GM23248 (cell line): ENCODE results near the gene NEK10. TPM values are rescaled to one million over a fixed set of nuclear protein-coding genes. Genes with fewer than 3 reads are reported as not detected.

ENCODE experiments used
- DNase-seq: peaks from one replicate; pipeline ENCODE4 v3.0.0-alpha.2; 2015
- H2AFZ ChIP-seq: fragments of 200-600 bp; sonication (generic); 2 replicates; pipeline ENCODE4 v1.6.1; 2016; ENCODE audit warnings: antibody characterized with exemption
- H3F3A ChIP-seq: fragments of 200-600 bp; sonication (generic); 2 replicates; pipeline ENCODE4 v1.6.1; 2016; ENCODE audit warnings: mild to moderate bottlenecking, antibody characterized with exemption, mixed run types; ENCODE audit not compliant: insufficient read depth
- H3K27ac ChIP-seq: fragments of 200-600 bp; sonication (generic); 2 replicates; pipeline ENCODE4 v1.5.1; 2016; ENCODE audit warnings: mild to moderate bottlenecking
- H3K27me3 ChIP-seq: fragments of 200-600 bp; sonication (generic); replicated peaks from 2 replicates; pipeline ENCODE4 v1.6.1; 2016; ENCODE audit warnings: mild to moderate bottlenecking; ENCODE audit not compliant: insufficient read depth
- H3K36me3 ChIP-seq: fragments of 200-600 bp; sonication (generic); 2 replicates; pipeline ENCODE4 v1.6.1; 2016; ENCODE audit warnings: low read depth, mild to moderate bottlenecking
- H3K4me1 ChIP-seq: fragments of 200-600 bp; sonication (generic); 2 replicates; pipeline ENCODE4 v1.6.1; 2016; ENCODE audit warnings: mild to moderate bottlenecking; ENCODE audit not compliant: insufficient read depth
- H3K4me2 ChIP-seq: fragments of 200-600 bp; sonication (generic); one replicate; pipeline ENCODE4 v1.6.1; 2016; ENCODE audit warnings: mild to moderate bottlenecking; ENCODE audit not compliant: unreplicated experiment
- H3K4me3 ChIP-seq: fragments of 200-600 bp; sonication (generic); 2 replicates; pipeline ENCODE4 v1.5.1; 2016; ENCODE audit warnings: mild to moderate bottlenecking
- H3K79me2 ChIP-seq: fragments of 200-600 bp; sonication (generic); 2 replicates; pipeline ENCODE4 v1.6.1; 2016; ENCODE audit warnings: mild to moderate bottlenecking; ENCODE audit not compliant: insufficient read depth
- H3K9ac ChIP-seq: fragments of 200-600 bp; sonication (generic); 2 replicates; pipeline ENCODE4 v1.6.1; 2016; ENCODE audit warnings: mild to moderate bottlenecking
- H3K9me2 ChIP-seq: fragments of 200-600 bp; sonication (generic); 2 replicates; pipeline ENCODE4 v1.6.1; 2016; ENCODE audit warnings: mixed run types, mild to moderate bottlenecking, moderate library complexity; ENCODE audit not compliant: insufficient read depth
- H3K9me3 ChIP-seq: fragments of 200-600 bp; sonication (generic); one replicate; pipeline ENCODE4 v1.6.1; 2017; ENCODE audit warnings: low read depth
- H4K20me1 ChIP-seq: fragments of 200-600 bp; sonication (generic); 2 replicates; pipeline ENCODE4 v1.6.0; 2016; ENCODE audit not compliant: insufficient read depth
- EZH2 ChIP-seq: fragments of 200-600 bp; sonication (generic); IDR thresholded peaks from 2 replicates; pipeline ENCODE4 v1.6.1; 2018; ENCODE audit warnings: antibody characterized with exemption, mild to moderate bottlenecking; ENCODE audit not compliant: insufficient read depth, poor library complexity, severe bottlenecking
- EZH2phosphoT487 ChIP-seq: fragments of 200-600 bp; sonication (generic); IDR thresholded peaks from 2 replicates; pipeline ENCODE4 v1.6.1; 2018; ENCODE audit warnings: antibody characterized with exemption, moderate library complexity, mild to moderate bottlenecking, low read depth; ENCODE audit not compliant: insufficient read depth
- WGBS, 2 experiments: methylation state at CpG; one replicate each; pipeline ENCODE4 v1.1.6; 2015 to 2017; ENCODE audit warnings: low lambda C conversion rate in 2 of 2, low coverage in 1 of 2; ENCODE audit errors: missing lambda C conversion rate in 2 of 2; 5-methylcytosine and 5-hydroxymethylcytosine counted together
- in situ Hi-C: fragments of 300-500 bp; cut with MboI; formaldehyde crosslinking; loops from 2 replicates; pipeline ENCODE4 v1.15.0; 2020
- polyA plus RNA-seq: library from polyadenylated mRNA; unstranded; fragments of >200 nt; fragmentation: Nextera tagmentation; extraction: Ambion mirVana; gene quantifications from 2 replicates; pipeline ENCODE4 v1.2.1, GENCODE V29; 2016
- total RNA-seq: library from RNA; depleted of rRNA; stranded (reverse); fragments of >200 nt; shearing (Covaris generic); gene quantifications from 2 replicates; pipeline ENCODE4 v1.2.3, GENCODE V29; 2014

The NEK10 gene
- total and polyA plus RNA-seq, 2 experiments from 2014 or later = 3.2 to 7.6 TPM

DNA sequence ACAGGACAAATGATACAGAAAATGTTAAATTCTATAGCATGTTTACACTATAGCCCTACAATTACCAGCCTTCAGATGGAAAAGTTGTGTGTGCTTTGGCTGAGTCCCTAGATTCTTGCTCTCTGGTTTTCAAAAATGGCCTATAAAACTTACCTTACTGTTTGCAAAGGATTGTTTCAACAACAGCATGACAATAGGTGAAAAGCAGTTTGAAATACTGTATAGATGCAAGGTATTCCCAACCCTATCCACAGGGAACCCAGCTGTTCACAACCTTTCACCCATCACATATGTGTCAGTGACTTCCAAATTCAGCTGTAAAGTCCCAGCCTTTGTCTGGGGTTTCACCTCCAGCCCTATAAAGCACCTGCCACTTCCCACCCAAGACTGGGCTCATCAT, 97.3 kb downstream of the NEK10 start:
- Histone ChIP-seq H3K4me1 (no peaks in the 10 kb centered on the region), H3K79me2 (no peaks in the 10 kb centered on the region), H3K9ac (no peak overlapping the region), H2AFZ (no peak overlapping the region), H4K20me1 (no peaks in the 10 kb centered on the region), H3K4me2 (no peak overlapping the region), H3F3A (no peaks in the 10 kb centered on the region), H3K9me3 (no peaks in the 10 kb centered on the region), H3K9me2 (no peaks in the 10 kb centered on the region), H3K36me3 (peaks cover 19% of the 10 kb centered on the region), H3K27me3 (no peaks in the 10 kb centered on the region), H3K27ac (no peak overlapping the region), H3K4me3 (no peak overlapping the region)
- TF ChIP-seq EZH2 (no peak), EZH2phosphoT487 (no peak)
- no peak for DNase-seq
- in situ Hi-C loops = no loop called here

DNA sequence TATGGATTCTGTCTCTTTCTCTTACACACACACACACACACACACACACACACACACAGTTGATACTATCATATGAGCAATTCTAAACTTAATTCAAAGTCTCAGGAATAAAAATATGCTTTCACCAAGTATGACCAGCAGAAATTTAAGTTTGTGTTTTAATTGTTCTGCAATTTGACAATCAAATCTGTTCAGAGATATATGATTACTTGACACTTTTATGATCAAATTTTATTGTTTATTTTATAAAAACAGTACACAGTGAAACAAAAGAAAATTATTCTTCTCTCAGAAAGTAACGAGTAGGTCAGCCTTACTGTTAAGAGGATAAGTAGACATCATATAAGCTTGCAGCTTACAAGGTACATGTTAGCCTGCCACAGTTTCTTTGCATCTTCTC, 114.3 kb downstream of the NEK10 start:
- no peak overlapping the region for H3K4me2 ChIP-seq
- no peak overlapping the region for H3K27ac ChIP-seq
- TF ChIP-seq EZH2 (no peak), EZH2phosphoT487 (no peak)
- DNase-seq = no peak
- H3K4me1 ChIP-seq = no peaks in the 10 kb centered on the region
- H4K20me1 ChIP-seq = no peaks in the 10 kb centered on the region
- in situ Hi-C loops = no loop called here
- no peaks in the 10 kb centered on the region for H3K9me2 ChIP-seq
- H3F3A ChIP-seq = peaks cover 4% of the 10 kb centered on the region; the same call in 1 of the 2 replicates
- H2AFZ ChIP-seq = no peak overlapping the region
- H3K4me3 ChIP-seq = no peak overlapping the region
- peaks cover 10% of the 10 kb centered on the region for H3K36me3 ChIP-seq
- H3K9me3 ChIP-seq = no peaks in the 10 kb centered on the region
- no peaks in the 10 kb centered on the region for H3K27me3 ChIP-seq
- no peak overlapping the region for H3K9ac ChIP-seq
- no peaks in the 10 kb centered on the region for H3K79me2 ChIP-seq
- WGBS, 2 experiments = 79 to 86% methylated on average over 1 of the region's 1 CpG

- 77% methylated on average over 7 of the region's 7 CpGs for WGBS, 2 experiments
- no peaks in the 10 kb centered on the region for H3K9me3 ChIP-seq
- H3K9ac ChIP-seq = no peak overlapping the region
- peaks cover 10% of the 10 kb centered on the region for H3K36me3 ChIP-seq
- peaks cover 4% of the 10 kb centered on the region; the same call in 1 of the 2 replicates for H3F3A ChIP-seq
- H3K4me2 ChIP-seq = no peak overlapping the region
- no peak overlapping the region for H2AFZ ChIP-seq
- TF ChIP-seq EZH2phosphoT487 (no peak), EZH2 (no peak)
- no peak overlapping the region for H3K4me3 ChIP-seq
- H3K4me1 ChIP-seq = no peaks in the 10 kb centered on the region
- H3K79me2 ChIP-seq = no peaks in the 10 kb centered on the region
- H3K27me3 ChIP-seq = no peaks in the 10 kb centered on the region
- no peaks in the 10 kb centered on the region for H3K9me2 ChIP-seq
- no peaks in the 10 kb centered on the region for H4K20me1 ChIP-seq
- in situ Hi-C loops = no loop called here
- DNase-seq = peak; percentile 58
- no peak overlapping the region for H3K27ac ChIP-seq
Observed at GRCh38 chr3:27253831-27254230, 115.4 kb downstream of the NEK10 start.

GRCh38 chr3:27253391-27253790, 115.8 kb downstream of the NEK10 start:
- H3K36me3 ChIP-seq = peaks cover 10% of the 10 kb centered on the region
- H3K27ac ChIP-seq = no peak overlapping the region

GRCh38 chr3:27252646-27253045, 116.5 kb downstream of the NEK10 start:
- in situ Hi-C loops = no loop called here
- Histone ChIP-seq H3K79me2 (no peaks in the 10 kb centered on the region), H3K4me3 (no peak overlapping the region)

More at GRCh38 chr3:27253391-27253790, 115.8 kb downstream of the NEK10 start:
- H3K4me1 ChIP-seq = no peaks in the 10 kb centered on the region
- H4K20me1 ChIP-seq = no peaks in the 10 kb centered on the region
- no peak for DNase-seq
- in situ Hi-C loops = no loop called here
- 15% methylated on average over 1 of the region's 1 CpG for WGBS, 2 experiments
- H3K9me3 ChIP-seq = no peaks in the 10 kb centered on the region
- no peaks in the 10 kb centered on the region for H3K79me2 ChIP-seq
- no peak for TF ChIP-seq EZH2phosphoT487
- no peak for TF ChIP-seq EZH2
- no peaks in the 10 kb centered on the region for H3K9me2 ChIP-seq
- H3K9ac ChIP-seq = no peak overlapping the region
- no peak overlapping the region for H3K4me2 ChIP-seq
- H3F3A ChIP-seq = peaks cover 4% of the 10 kb centered on the region; the same call in 1 of the 2 replicates
- H3K4me3 ChIP-seq = no peak overlapping the region
- no peaks in the 10 kb centered on the region for H3K27me3 ChIP-seq
- H2AFZ ChIP-seq = no peak overlapping the region

More at GRCh38 chr3:27252646-27253045, 116.5 kb downstream of the NEK10 start:
- Histone ChIP-seq H3K4me2 (no peak overlapping the region), H3K4me1 (no peaks in the 10 kb centered on the region), H3F3A (peaks cover 4% of the 10 kb centered on the region; the same call in 1 of the 2 replicates), H3K9me2 (no peaks in the 10 kb centered on the region), H3K27me3 (no peaks in the 10 kb centered on the region), H3K27ac (no peak overlapping the region), H3K36me3 (peaks cover 10% of the 10 kb centered on the region), H3K9ac (no peak overlapping the region), H3K9me3 (no peaks in the 10 kb centered on the region), H2AFZ (no peak overlapping the region), H4K20me1 (no peaks in the 10 kb centered on the region)
- TF ChIP-seq EZH2 = no peak
- no peak for TF ChIP-seq EZH2phosphoT487
- no peak for DNase-seq
